ENCODE measurements around the gene OR52W1. TPM values are rescaled to one million over a fixed set of nuclear protein-coding genes. Genes with fewer than 3 reads are reported as not detected.

The OR52W1 gene
- total RNA-seq, 1 donor from 2014 or later, result not detected

- Mint-ChIP-seq H3K9me3 (ENCODE audit: unreplicated experiment) (no peaks in the 10 kb centered on the region), H3K36me3 (ENCODE audit: unreplicated experiment) (no peaks in the 10 kb centered on the region), H3K4me3 (ENCODE audit: unreplicated experiment) (no peak overlapping the region), H3K27ac (ENCODE audit: unreplicated experiment) (no peak overlapping the region), H3K4me1 (ENCODE audit: unreplicated experiment) (no peaks in the 10 kb centered on the region), H3K27me3 (ENCODE audit: unreplicated experiment) (peaks cover 22% of the 10 kb centered on the region)
- DNase-seq (ENCODE audit: extremely low spot score, unreplicated experiment), result no peak
- TF ChIP-seq, protein P1, sequence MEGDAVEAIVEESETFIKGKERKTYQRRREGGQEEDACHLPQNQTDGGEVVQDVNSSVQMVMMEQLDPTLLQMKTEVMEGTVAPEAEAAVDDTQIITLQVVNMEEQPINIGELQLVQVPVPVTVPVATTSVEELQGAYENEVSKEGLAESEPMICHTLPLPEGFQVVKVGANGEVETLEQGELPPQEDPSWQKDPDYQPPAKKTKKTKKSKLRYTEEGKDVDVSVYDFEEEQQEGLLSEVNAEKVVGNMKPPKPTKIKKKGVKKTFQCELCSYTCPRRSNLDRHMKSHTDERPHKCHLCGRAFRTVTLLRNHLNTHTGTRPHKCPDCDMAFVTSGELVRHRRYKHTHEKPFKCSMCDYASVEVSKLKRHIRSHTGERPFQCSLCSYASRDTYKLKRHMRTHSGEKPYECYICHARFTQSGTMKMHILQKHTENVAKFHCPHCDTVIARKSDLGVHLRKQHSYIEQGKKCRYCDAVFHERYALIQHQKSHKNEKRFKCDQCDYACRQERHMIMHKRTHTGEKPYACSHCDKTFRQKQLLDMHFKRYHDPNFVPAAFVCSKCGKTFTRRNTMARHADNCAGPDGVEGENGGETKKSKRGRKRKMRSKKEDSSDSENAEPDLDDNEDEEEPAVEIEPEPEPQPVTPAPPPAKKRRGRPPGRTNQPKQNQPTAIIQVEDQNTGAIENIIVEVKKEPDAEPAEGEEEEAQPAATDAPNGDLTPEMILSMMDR (IDR thresholded peaks at IDR 0.05), result no peak
Measured at GRCh38 chr11:6175440-6175839, 23.6 kb upstream of the OR52W1 start.

GRCh38 chr11:6191742-6192141, 7.3 kb upstream of the OR52W1 start:
- H3K4me1 Mint-ChIP-seq (ENCODE audit: unreplicated experiment), result no peaks in the 10 kb centered on the region
- H3K4me3 Mint-ChIP-seq (ENCODE audit: unreplicated experiment), result no peak overlapping the region
- H3K27me3 Mint-ChIP-seq (ENCODE audit: unreplicated experiment), result peaks cover 22% of the 10 kb centered on the region
- TF ChIP-seq, protein P1 (IDR thresholded peaks at IDR 0.05), result no peak
- H3K9me3 Mint-ChIP-seq (ENCODE audit: unreplicated experiment), result no peaks in the 10 kb centered on the region
- H3K36me3 Mint-ChIP-seq (ENCODE audit: unreplicated experiment), result no peaks in the 10 kb centered on the region
- DNase-seq (ENCODE audit: extremely low spot score, unreplicated experiment), result no peak
- no peak overlapping the region for H3K27ac Mint-ChIP-seq (ENCODE audit: unreplicated experiment)

- no peak overlapping the region for H3K4me3 Mint-ChIP-seq (ENCODE audit: unreplicated experiment)
- no peaks in the 10 kb centered on the region for H3K4me1 Mint-ChIP-seq (ENCODE audit: unreplicated experiment)
Measured at GRCh38 chr11:6194065-6194581, 4.9 kb upstream of the OR52W1 start.

DNA sequence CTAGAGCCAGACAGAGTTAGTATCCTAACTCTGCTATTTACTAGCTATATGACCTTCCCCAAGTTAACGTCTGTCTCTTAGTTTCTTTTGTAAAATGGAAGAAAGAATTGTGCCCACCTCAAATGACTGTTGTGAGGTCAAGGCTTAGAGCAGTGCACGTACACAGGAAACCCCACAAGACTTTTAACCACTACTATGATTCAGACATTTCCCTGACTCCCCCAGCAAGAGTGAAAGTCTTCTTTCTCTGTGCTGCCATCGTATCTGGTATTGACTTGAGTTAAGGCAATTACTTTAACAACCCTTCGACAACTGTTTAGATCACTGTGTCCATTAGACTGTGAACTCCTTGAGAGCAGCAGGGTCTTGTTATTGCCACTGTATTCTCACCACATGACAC, 2.6 kb upstream of the OR52W1 start:
- Mint-ChIP-seq H3K36me3 (ENCODE audit: unreplicated experiment) (no peaks in the 10 kb centered on the region), H3K4me3 (ENCODE audit: unreplicated experiment) (no peak overlapping the region), H3K27me3 (ENCODE audit: unreplicated experiment) (peaks cover 21% of the 10 kb centered on the region), H3K27ac (ENCODE audit: unreplicated experiment) (no peak overlapping the region), H3K4me1 (ENCODE audit: unreplicated experiment) (peaks cover 4% of the 10 kb centered on the region), H3K9me3 (ENCODE audit: unreplicated experiment) (no peaks in the 10 kb centered on the region)
- TF ChIP-seq, protein P1 (IDR thresholded peaks at IDR 0.05), result no peak
- no peak for DNase-seq (ENCODE audit: extremely low spot score, unreplicated experiment)

More at GRCh38 chr11:6194065-6194581, 4.9 kb upstream of the OR52W1 start:
- Mint-ChIP-seq H3K36me3 (ENCODE audit: unreplicated experiment) (no peaks in the 10 kb centered on the region), H3K27me3 (ENCODE audit: unreplicated experiment) (peaks cover 22% of the 10 kb centered on the region), H3K27ac (ENCODE audit: unreplicated experiment) (no peak overlapping the region), H3K9me3 (ENCODE audit: unreplicated experiment) (no peaks in the 10 kb centered on the region)
- TF ChIP-seq, protein P1 (IDR thresholded peaks at IDR 0.05), result no peak
- DNase-seq (ENCODE audit: extremely low spot score, unreplicated experiment), result no peak

DNA sequence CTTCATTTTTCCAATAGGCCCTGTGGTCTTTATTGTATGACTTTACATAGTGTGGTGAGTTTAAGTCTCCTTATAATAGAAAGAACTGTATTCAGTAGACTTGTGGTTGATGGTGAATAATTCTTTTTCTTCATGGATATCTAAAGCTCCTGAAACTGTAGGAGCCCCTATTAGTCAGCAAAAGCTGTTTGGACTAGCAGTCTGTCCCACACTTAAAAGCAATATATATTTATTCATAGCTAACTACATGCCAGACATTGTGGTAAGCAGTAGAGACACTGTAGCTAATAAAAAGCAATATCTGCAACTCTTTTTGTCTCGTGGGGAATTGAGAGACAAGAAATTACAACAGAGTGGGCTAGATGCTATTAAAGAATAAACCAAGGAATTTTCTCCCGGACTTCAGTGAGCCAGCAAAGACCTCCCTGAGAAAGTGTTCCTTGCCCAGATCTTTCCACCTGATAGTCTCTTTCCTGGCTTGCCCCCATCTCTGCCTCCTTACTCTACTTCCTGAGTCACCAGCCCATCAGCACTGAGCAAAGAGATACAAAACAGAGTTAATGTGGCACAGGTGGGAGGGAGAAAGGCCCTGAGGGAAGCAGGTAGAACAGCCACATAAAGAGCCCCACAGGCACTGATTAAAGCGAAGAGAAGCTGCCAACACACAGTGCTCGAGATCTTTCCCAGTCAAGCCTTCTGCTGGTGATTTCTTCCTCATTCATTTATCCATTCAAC, 1.4 kb upstream of the OR52W1 start:
- Mint-ChIP-seq H3K36me3 (ENCODE audit: unreplicated experiment) (peaks cover 3% of the 10 kb centered on the region), H3K27ac (ENCODE audit: unreplicated experiment) (no peak overlapping the region), H3K9me3 (ENCODE audit: unreplicated experiment) (no peaks in the 10 kb centered on the region), H3K27me3 (ENCODE audit: unreplicated experiment) (peaks cover 20% of the 10 kb centered on the region), H3K4me1 (ENCODE audit: unreplicated experiment) (peaks cover 4% of the 10 kb centered on the region), H3K4me3 (ENCODE audit: unreplicated experiment) (no peak overlapping the region)
- no peak for DNase-seq (ENCODE audit: extremely low spot score, unreplicated experiment)
- TF ChIP-seq, protein P1 (IDR thresholded peaks at IDR 0.05), result no peak
